HG03378 (cell line): ENCODE data around the gene CAPN10.
A peak's percentile ranks its signal among the peaks of the same experiment; 100 is the strongest.

Experiments used
- ATAC-seq: cut with Tn5 transposase; IDR thresholded peaks from one replicate; pipeline ENCODE4 v1.9.1; 2021; ENCODE audit warnings: mild to moderate bottlenecking, moderate library complexity; ENCODE audit not compliant: unreplicated experiment

The CAPN10 gene

DNA sequence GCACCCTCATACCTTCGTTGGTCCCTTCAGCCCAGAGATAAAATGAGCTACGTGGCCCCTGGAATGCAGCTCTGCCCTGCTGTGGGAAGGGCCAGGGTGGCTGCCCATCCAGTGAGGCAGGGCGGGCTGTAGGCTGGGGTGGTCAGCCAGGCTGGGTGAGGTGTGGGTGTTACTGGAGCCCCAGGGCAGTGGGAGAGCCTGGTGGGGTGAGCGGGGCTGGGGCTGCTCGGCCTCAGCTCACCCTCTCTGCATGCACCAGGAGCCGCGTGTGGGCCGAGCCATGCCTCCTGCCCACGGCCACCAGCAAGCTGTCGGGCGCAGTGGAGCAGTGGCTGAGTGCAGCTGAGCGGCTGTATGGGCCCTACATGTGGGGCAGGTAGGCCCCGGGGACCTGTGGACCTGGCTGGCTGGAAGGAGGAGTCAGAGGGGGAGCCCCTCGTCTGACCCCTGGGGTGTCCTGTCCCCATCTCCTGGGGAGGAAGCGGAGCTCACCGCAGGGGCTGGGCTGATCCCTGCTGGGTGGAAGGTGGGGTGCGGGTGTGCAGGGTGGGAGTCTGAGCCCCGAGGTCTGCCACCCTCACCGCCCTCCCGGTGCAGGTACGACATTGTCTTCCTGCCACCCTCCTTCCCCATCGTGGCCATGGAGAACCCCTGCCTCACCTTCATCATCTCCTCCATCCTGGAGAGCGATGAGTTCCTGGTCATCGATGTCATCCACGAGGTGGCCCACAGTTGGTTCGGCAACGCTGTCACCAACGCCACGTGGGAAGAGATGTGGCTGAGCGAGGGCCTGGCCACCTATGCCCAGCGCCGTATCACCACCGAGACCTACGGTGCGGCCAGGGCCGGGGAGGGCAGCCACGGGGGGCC is 12.8 kb upstream of the CAPN10 start:
- no peak for ATAC-seq

DNA sequence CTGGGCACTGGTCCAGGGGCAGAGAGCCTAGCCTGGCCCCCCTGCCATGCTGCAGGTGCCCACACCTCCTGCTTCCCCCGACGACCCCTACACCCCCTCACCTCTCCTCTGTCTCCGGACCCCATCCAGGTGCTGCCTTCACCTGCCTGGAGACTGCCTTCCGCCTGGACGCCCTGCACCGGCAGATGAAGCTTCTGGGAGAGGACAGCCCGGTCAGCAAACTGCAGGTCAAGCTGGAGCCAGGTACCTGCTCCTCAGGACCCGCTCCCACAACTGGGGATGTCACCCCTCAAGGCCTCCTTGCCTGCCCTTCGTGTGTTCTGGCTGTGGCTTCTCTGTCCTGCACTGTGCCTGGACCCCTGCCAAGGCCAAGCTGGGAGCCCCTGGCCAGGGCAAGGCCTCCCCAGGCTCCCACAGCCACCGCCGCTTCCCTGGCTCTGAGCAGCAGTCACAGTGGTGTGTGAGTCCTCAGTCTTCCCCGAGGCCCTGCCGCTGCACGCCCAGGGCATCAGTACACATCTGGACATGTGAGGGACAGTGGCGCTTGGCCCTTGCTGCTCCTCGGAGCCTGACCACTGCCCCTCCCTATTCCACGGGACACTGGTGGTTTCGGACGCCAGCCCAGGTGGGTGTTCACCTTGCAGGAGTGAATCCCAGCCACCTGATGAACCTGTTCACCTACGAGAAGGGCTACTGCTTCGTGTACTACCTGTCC is 12.0 kb upstream of the CAPN10 start:
- no peak for ATAC-seq

DNA sequence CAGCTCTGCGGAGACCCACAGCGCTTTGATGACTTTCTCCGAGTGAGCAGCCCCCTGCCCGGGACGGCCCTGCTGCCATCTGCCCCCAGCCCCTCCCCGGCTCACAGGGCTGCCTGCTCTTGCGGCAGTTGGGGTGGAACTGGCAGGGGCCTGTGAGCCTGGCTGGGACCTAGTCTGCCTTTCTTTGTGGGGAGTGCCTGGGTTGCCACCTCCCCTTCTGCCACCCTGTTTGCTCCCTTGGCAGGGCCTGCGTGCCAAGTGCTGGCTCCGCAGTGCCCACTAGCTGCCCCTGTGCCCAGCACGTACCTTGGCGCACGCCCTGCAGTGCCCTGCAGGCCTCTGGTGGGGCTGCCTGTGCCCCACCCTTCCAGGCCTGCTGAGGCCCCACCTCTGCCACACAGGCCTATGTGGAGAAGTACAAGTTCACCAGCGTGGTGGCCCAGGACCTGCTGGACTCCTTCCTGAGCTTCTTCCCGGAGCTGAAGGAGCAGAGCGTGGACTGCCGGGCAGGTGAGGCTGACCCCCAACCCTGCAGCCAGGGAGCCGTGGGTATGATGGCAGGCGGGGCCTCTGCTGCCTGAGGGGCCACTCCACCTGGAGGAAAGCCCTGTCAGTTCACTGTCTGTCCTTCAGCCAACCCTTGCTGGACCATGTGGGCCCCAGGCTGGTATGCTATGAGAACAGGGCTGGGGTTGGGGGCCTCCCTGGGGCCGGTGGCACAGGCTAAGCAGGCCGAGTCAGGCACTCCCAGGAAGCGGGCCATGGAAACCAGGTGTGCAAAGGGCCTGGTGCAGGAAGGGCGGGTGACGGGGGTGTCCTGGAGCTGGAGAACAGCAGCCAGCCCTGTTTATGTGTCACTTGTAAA is 11.2 kb upstream of the CAPN10 start:
- no peak for ATAC-seq

DNA sequence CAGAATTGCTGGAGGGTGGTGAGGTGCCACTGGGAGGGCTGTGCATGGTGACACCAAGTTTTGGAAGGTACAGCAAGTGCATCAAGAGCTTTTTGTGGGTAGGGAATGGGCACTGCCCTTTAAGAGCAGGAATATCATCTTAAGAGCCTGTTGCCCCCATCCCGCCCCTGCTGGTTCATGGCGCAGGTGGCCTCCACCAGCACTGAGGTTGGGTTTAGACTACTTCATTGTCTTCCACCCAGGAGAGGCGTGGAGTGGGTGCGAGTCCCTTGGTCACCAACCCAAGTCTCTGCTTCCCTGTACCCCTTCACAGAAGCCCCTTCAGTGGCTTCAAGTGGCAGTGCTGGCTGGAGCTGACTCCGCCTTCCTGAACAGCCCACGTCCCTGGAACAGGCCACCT is 10.5 kb upstream of the CAPN10 start:
- no peak for ATAC-seq

DNA sequence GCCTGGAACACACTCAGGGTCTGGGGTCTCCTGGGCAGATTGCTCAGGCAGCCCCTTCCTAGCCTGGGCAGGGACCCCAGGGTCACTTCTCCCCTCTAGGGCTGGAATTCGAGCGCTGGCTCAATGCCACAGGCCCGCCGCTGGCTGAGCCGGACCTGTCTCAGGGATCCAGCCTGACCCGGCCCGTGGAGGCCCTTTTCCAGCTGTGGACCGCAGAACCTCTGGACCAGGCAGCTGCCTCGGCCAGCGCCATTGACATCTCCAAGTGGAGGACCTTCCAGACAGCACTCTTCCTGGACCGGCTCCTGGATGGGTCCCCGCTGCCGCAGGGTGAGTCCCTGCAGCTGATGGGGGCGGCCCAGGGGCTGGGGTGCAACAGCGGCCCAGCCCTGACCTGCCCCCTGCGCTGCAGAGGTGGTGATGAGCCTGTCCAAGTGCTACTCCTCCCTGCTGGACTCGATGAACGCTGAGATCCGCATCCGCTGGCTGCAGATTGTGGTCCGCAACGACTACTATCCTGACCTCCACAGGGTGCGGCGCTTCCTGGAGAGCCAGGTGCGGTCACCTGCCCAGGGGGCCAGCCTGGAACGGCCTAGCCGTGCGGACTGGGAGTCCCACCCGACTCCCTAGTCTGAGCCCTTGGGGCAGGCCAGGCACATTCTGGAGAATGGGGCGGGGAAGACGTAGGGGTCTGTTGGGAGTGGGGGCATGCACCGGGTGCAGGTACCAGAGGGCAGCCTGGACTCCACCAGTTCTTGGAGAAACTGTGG is 9.9 kb upstream of the CAPN10 start:
- no peak for ATAC-seq

DNA sequence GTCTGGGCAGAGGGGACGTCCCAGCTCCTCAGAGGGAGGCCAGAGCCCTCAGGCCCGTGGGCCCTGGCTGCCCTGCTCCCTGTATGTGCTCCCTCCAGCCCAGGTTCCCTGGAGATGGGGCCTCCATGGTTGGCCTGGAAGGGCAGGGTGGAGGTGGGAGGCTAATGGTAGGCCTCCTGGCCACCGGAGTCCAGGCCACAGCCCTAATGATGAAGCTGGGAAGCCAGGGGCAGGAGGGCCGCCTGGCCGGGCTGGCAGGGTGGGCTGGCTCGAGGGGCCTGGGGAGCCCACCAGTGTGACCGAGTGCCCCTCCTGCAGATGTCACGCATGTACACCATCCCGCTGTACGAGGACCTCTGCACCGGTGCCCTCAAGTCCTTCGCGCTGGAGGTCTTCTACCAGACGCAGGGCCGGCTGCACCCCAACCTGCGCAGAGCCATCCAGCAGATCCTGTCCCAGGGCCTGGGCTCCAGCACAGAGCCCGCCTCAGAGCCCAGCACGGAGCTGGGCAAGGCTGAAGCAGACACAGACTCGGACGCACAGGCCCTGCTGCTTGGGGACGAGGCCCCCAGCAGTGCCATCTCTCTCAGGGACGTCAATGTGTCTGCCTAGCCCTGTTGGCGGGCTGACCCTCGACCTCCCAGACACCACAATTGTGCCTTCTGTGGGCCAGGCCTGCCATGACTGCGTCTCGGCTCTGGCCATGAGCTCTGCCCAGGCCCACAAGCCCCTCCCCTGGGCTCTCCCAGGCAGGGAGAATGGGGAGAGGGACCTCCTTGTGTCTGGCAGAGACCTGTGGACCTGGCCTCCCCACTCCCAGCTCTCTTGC is 9.0 kb upstream of the CAPN10 start:
- ATAC-seq: no peak

DNA sequence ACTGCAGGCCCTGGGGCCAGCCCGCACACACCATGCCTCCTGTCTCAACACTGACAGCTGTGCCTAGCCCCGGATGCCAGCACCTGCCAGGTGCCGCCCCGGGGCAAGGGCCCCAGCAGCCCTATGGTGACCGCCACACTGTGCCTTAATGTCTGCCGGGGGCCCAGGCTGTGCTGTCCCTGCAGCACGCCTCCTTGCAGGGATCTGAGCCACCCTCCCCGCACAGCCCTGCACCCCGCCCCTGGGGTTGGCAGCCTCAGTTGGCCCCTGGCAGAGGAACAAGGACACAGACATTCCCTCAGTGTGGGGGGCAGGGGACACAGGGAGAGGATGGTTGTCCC is 8.5 kb upstream of the CAPN10 start:
- no peak for ATAC-seq

DNA sequence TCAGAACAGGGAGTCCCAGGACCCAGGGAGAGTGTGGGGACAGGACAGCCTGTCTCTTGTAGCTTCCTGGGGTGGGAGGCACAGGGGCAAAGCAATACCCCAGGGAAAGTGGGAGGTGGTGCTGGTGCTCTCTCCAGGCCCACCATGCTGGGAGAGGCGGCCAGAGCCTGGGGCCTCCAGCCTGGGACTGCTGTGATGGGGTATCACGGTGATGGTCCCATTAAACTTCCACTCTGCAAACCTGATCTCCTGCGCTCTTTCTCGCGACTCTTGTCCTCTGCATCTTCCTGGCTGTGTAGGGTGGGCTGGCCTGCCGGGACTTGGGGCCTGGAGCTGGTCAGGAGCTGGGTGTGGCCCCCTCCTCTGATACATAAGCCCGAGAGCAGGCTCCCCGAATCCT is 8.0 kb upstream of the CAPN10 start:
- ATAC-seq: no peak

DNA sequence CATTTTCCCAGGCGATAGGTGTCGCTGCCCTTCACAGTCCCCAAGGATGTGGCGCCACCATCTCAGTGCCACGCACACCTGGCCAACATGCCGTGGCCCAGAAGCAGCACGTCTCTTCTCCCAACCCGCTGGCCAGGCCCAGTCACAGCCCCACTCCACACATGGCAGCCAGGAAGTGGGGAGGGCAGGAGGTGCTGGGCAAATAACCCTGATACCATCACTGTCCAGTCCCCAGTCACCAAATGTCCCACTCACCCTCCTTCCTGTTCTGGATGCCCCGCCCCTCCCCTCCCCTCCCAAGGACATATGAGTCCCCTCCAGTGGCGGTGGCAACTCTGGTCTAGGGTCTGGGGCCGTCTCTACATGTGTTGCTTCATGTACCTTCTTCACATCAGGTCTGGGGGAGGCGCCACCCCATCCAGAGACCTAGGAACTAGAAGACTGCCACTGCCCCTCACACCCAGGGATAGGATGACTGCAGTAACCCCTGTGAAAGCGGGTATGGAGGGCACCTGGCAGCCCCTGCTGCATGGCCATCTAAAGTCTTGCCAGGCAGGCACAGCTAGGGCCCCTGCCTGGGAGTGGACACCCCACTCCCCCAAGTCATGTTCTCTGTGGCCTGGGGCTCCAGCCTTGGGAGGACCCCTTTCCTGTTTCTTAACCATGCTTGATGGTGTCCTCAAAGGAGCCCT is 7.3 kb upstream of the CAPN10 start:
- ATAC-seq: no peak

DNA sequence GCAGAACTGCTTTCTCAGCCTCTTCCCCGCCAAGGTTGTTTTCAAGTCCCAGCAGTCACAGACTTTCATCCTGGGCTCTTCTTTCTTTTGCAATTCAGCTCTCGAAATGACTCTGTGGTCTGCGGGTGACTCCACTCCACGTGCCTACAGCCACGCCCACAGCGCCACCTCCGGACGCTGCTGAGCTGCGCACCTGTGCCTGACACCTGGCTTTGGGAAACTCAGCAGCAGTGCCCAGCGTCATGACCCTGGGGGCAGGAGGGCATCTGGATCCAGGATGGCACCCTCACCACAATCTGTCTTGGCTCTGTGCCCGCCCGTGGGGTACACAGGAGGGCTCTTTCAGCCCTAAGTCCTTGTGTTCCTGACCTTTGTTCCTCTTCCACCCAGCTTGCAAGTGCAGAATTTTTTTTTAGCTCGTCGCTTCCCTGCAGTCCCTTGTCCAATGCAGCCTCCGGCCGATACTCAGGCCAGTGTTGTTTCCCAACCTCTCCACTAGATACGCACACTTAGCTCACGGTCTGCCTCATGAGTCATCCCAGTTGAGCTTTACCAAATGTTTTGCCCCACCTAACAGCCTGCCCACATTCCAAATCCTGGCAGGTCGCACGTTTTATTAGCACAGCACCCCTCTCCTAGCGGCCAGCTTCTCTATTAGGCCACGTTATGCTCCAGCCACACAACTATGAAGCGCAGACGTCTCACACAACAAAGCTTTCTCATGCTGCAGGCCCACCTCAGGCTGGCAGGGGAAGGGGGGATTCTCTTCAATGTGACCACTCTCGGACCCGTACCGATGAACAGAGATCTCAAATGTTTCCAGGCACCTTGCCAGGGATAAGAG is 6.5 kb upstream of the CAPN10 start:
- ATAC-seq: no peak

DNA sequence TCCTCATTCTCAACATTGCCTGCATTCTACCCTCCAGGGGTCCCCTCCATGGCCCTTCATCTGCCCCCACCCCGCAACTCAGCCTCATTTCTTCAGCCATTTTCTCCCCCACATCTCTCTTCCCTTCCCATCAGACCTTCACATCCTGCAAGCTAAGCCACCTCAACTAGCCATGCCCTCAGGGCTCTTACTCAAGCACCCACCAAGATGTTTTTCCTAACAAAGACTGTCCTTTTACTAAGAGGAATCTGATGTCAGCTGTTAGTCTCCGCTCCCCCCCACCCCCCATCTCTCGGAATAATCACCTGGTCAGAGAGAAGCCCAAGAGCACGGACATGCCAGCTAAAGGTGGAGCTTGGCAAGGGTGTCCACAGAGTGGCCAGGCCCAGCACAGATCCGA is 4.7 kb upstream of the CAPN10 start:
- no peak for ATAC-seq

DNA sequence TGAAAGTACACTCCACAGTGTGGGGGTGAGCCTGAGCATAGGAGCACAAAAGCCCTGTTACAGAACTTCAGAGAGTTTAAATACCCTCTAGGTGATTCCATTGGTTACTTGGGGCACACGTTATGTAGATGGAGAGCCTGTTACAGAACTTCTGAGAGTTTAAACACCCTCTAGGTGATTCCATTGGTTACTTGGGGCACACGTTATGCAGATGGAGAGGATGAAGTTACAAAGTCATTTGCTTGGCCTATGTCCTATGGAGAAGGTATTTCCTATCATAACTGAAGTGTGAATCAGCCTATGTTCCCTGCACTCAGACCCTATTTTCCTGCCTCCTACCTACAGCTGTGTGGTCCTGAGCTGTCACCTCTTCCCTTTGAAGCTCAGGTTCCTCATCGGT is 3.8 kb upstream of the CAPN10 start:
- no peak for ATAC-seq

DNA sequence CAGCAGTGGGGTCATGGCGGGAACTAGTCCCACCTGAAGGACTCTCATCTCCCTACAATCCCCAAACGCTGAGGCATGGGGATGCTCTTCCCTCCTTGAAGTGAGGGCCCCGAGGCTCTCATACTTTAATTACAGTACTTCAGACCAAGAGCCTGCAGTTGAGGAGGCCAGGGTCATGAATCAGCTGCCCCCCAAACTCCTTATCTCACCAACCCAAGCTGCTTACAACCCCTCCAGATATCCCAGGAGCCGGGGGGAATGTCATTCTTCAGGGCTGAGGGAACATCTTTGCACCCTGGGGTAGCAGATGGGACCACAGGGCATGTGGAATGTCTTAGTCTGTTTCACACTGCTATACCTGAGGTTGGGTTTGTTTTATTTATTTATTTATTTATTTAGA is 2.8 kb upstream of the CAPN10 start:
- ATAC-seq: no peak

DNA sequence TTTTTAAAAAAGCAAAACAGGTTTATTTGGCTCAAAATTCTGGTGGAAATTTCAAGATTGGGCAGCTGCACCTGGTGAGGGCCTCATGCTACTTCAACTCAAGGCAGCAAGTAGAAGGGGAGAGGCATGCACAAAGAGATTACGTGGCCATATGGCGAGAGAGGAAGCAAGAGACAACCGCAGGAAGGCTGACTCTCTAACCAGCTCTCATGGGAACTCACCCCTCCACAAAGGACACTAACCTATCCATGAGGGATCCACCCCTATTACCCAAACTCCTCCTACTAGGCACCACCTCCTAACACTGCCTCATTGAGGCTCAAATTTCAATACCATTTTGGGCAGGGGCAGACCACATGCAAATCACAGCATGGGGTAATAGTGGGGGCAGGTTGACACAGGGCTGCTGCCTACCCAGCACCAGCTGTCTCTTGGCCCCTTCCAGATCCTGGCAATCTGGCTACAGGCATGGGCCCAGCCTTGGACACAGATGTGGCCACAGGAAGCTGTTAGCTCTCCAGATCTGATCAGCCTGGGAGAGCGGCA is 2.0 kb upstream of the CAPN10 start:
- ATAC-seq: peak; percentile 66

DNA sequence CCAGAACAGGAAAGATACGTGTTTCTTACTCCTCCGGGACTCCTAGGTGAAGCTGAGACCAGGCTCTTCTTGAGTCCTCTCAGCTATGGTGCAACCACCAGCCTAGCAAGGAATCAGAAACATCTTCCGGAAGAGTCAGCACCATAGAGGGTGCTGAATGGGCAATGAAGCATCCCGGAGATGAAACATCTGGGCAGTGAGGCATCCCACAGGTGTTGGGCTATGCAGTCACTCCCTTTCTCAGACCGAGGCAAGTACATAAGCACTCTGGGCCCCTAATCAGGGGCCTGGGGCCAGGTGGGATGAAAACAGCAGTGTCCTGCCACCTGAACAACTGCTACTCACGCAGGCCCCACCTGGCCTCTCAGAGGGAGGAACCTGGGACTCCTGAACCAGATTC is 1.4 kb upstream of the CAPN10 start:
- ATAC-seq: peak; percentile 15

DNA sequence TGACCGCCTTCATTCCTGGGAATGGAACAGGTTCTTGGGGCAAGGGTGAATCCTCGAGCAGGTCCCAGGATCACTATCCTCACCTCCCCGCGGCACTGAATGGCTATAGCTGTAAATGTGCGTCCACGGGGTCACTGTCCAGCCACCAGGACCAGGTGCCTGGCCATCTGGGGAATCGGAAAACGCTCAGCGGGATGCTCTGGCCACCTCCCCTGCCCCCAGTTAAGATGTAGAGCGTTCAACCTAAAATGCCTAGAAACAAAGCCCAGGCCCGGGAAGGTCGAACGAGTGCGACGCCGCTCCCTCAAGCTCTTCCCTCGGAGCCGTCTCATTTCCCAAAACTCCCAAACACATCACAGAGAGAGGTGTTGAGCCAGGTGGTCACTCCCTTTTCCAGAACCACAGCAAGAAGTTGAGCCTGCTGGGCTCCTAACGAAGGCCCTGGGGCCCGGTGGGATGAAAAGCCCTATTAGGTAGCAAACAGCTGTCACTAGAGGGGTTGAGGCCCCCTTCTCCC is 795 bp upstream of the CAPN10 start:
- no peak for ATAC-seq

DNA sequence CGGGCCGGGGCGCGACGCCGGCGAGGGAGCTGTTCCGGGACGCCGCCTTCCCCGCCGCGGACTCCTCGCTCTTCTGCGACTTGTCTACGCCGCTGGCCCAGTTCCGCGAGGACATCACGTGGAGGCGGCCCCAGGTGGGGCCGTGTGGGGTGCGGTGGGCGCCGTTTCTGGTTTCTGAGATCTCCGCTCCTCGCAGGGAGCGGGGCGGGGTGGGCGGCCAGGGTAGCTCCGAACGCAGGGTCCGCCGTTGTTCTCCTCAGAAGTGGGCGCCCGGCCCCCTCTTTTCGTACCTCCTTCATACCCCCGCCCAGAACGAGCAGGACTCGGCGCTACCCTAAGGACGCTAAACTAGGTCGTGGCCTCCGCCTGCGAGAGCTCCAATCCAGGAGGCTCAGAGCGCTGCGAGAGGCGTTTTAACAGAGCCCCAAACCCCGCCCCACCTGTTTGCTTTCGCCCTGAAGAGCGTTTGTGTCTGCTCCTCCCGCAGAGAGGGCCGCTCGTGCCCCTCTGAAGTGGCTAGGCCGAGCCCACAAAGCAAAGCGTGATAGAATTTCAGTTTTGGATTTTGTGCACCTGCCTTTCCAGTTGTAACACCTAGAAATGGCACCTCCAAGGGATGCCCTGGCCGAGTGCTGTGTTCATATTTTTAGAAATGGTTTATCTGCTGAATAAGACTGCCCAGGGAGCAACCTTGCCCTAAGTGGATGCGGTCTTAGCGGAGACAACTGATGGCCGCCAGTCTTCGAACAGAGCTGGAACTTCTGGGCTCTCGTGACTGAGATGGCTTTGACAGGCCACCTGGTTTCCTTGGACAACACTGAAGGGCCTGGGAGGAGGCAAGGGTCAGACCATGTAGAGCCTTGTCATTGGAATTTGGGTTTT is 626 bp downstream of the CAPN10 start:
- no peak for ATAC-seq
